Left cardiac atrium (tissue), 4 donors: ENCODE results near the gene PLTP. TPM values are rescaled to one million over a fixed set of nuclear protein-coding genes. Genes with fewer than 3 reads are reported as not detected.
A peak's percentile ranks its signal among the peaks of the same experiment; 100 is the strongest.

ENCODE experiments used
- ATAC-seq, 2 donors: fragments of 200-7000 bp; cut with Tn5 transposase; one replicate each; pipeline ENCODE4 v1.9.1; 2020; ENCODE audit warnings: mild to moderate bottlenecking in 2 of 2, moderate library complexity in 2 of 2
- DNase-seq: peaks from one replicate; pipeline ENCODE4 v3.0.0-alpha.2; 2020
- intact Hi-C, 2 donors: fragments of 100-400 bp; cut with DNase I; formaldehyde crosslinking; loops; one replicate each; pipeline versions ENCODE4 v1.14.1 to v1.15.1; 2022 to 2023
- total RNA-seq, 2 donors: library from RNA; stranded (reverse); fragmentation: NEBNext Ultra II Directional; extraction: Animal tissue kit (Norgen Biotek cat#: 25700); gene quantifications; one replicate each; pipeline ENCODE4 v1.2.1, GENCODE V29; 2021
- donor health status: DM: no; HTN: yes; CAD: no.
- donor health status: DM: no; HTN: yes; CAD: no; lungs with severe emphysema.
- donor health status: DM: yes; HTN: yes; CAD: no.
- donor health status: Dilated cardiomyopathy.

The PLTP gene
- total RNA-seq, 2 donors from 2014 or later: 86.4 to 397 TPM

DNA sequence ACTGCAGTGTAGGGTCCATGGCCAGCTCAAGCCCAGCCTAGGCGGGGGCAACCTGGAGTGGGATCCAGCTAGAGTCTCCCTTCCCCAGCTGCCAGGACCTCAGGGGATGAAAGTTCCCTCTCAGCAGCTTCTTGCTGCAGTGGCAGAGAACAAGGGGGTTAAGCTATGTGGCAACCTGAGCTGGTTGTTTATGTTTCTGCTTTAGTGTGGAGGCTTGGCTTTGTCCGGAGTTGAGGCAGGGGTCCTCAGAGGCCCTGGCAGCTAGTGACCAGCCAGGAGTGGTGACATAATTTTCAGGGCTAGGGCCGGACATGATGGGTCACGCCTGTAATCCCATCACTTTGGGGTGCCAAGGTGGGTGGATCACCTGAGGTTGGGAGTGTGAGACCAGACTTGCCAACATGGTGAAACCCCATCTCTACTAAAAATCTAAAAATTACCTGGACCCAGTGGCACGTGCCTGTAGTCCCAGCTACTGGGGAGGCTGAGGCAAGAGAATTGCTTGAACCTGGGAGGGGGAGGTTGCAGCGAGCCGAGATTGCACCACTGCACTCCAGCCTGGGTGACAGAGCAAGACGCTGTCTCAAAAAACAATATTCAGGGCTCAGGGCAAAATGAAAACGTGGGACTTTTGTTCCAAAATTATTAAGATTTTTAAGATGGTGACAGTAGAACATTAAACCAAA, 14.0 kb upstream of the PLTP start:
- ATAC-seq: no peak
- intact Hi-C loops: no loop called here
- no peak for DNase-seq

DNA sequence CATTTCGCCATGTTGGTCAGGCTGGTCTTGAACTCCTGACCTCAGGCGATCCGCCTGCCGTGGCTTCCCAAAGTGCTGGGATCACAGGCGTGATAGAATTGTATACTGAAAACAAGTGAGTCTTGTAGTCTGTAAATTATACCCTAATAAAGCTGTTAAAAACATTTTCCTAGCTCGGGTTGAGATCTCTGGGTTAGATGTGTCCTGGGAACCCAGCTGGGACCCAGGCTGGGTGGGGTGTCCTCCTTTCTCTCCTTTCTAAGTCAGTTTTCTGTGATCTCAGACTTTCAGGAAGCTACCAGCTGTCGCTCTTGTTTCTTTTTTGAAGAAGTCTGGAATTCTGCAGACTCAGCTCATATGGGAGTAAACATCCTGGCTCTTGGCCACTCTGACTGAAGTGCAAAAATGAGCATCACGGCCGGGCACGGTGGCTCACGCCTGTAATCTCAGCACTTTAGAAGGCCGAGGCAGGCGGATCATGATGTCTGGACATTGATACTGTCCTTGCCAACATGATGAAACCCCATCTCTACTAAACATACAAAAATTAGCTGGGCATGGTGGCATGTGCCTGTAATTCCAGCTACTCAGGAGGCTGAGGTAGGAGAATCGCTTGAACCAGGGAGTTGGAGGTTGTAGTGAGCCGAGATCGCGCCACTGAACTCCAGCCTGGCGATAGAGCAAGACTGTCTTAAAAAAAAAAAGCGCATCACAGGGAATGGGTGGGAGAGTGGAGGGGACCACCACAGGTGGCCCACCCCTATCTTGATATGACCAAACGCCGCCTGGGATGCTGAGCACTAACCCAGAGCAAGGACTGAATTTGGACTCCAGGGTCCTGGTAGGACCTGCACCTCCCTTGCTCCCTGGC, 12.7 kb upstream of the PLTP start:
- DNase-seq: peak; percentile 63
- peak; percentile 58 to 65 for ATAC-seq
- intact Hi-C loops: no loop called here

- ATAC-seq (no peak), DNase-seq (no peak)
- intact Hi-C loops: no loop called here
These were observed 9.6 kb upstream of the PLTP start for GRCh38 chr20:45921337-45922189.

DNA sequence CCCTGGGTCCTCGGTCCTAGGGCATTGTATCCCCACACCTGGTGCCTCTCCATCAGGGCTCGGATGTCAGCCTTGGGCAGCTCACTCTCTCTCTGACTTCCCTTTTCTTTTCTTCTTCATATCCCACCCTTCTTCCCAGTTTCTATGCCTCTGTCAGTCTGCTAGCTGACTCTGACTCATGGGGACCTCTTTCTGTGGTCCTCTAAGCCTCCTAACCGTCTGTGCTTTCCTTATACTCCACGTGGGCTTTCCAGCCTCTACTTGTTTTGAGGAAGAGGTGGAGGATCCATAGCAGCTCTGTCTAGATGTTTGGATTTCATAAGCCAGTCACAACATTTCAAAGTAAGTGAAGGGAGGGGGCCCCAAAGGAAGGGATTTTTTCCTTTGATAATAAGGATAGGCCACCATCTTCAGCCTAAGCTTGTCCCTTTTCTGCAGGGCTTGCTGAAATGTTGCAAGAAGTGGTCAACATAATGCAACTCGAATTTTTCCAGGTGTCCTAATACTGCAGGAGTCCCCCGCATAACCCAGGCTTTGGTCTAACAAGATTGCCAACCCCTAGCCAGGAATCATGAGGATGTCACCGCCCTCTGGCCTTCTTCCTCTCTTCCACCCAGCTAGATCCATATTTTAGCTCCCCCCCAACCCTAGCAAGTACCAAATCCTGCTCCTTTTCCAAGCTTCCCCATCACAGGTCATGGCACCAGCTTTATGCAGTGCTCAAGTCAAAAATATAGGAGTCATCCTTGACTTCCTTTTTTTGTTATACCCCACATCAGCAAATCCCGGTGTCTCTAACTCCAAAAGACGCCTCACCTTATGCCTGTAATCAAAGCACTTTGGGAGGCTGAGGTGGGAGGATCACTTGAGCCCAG, 8.7 kb upstream of the PLTP start:
- DNase-seq (no peak), ATAC-seq (peak in 1 of 2 donors; percentile 2)
- intact Hi-C loops: no loop called here

DNA sequence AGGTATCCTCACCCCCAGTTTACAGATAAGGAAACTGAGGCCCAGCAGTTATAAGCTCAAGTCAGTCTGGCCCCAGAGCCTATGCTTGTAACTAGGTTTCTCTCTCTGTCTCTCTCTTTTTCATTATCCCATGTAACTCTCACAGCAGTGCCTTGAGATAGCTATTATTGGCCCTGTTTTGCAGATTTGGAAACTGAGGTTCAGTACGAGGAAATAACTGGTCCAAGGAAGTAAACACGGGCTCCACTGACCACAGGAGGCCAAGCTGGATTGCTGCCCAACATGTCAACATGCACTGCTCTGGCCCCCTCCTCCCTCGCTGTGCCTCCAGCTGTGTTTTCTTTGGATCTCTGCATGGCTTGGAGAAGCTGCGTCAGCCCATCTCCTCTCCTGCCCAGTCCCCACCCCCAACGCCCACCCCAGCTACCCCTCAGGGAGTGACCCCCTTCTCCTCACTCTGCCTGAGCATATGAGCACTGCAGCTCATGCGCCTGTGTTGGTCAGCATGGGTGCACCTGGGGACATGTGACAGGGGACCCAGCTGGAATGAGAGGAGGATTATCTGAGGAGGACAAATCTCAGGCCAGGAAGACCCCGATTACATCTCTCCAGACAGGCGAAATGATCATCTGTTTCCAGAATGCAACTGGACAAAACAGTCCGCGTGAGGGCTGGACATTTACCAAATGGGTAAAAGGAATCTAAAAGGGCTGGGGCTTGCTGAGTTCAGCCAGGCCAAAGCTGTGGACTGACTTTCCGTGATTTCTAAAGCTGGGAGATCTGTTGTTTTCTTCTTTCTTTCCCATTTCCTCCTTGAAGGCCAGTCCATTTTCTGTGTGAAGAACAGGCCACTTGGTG, 7.8 kb upstream of the PLTP start:
- intact Hi-C loops: no loop called here
- ATAC-seq (peak; percentile 73 to 81), DNase-seq (peak; percentile 83)

GRCh38 chr20:45918779-45919537, 7.0 kb upstream of the PLTP start:
- ATAC-seq (peak in 1 of 2 donors; percentile 2), DNase-seq (no peak)
- intact Hi-C loops: no loop called here

DNA sequence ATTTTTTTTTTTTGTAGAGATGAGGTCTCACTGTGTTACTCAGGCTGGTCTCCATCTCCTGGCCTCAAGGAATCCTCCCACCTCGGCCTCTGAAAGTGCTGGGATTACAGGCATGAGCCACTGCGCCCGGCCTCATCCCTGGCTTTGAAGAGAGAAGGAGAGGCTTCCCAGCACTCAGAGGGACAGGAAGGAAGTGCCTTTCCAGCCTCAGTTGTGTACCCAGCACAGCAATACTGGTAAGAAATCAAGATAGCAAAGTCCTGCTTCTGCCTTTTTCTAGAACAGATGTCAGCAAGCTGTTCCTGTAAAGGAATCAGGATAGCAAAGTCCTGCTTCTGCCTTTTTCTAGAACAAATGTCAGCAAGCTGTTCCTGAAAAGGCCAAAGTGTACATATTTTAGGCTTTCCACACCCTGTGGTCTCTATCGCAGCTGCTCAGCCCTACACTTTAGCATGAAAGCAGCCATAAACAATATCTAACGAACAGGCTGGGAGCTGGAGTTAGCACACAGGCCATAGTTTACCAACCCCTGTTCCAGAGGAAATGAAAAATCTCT, 6.3 kb upstream of the PLTP start:
- ATAC-seq (peak; percentile 13 to 33), DNase-seq (no peak)
- intact Hi-C loops: no loop called here

GRCh38 chr20:45917790-45918141, 5.8 kb upstream of the PLTP start:
- ATAC-seq: peak in 1 of 2 donors; percentile 46
- DNase-seq: no peak
- intact Hi-C loops: no loop called here

GRCh38 chr20:45913116-45913515, 1.2 kb upstream of the PLTP start:
- intact Hi-C loops: no loop called here
- ATAC-seq (no peak), DNase-seq (no peak)

- ATAC-seq (no peak), DNase-seq (no peak)
- intact Hi-C loops: no loop called here
These were observed 358 bp upstream of the PLTP start for GRCh38 chr20:45912344-45912682.

GRCh38 chr20:45910670-45911485, 1.1 kb downstream of the PLTP start:
- DNase-seq: peak; percentile 97
- ATAC-seq: peak; percentile 90 to 91
- intact Hi-C loops: no loop called here

DNA sequence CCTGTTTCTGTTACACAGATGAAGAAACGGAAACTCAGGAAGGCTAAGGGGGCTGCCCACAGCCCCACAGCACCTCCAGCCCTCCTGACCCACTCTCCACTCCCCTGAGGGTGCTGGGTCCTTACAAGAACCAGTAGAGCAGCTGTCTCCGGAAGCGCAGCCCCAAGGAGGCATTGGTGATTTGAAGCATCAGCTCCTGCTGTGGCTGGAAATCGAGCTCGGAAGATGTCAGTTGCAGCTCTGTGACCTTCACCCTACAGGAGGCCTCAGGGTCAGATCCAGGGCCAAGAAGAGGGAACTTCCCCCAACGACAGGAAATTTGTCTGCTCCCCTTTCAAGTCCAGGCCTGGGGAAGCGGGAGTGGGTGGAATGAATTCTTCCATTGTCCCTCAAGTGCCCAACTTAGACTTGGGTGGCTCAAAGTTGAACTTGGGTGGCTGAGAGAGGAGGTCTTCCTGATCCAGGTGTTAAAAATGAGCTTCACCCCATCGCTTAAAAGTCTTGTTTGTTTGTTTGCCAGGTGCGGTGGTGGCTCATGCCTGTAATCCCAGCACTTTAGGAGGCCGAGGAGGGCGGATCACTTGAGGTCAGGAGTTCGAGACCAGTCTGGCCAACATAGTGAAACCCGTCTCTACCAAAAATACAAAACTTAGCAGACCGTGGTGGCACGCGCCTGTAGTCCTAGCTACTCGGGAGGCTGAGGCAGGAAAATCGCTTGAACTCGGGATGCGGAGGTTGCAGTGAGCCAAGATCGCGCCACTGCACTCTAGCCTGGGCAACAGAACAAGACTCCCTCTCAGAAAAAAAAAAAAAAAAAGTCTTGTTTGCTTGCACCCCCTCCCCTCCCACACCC, 1.9 kb downstream of the PLTP start:
- ATAC-seq (no peak), DNase-seq (no peak)
- intact Hi-C loops: no loop called here

DNA sequence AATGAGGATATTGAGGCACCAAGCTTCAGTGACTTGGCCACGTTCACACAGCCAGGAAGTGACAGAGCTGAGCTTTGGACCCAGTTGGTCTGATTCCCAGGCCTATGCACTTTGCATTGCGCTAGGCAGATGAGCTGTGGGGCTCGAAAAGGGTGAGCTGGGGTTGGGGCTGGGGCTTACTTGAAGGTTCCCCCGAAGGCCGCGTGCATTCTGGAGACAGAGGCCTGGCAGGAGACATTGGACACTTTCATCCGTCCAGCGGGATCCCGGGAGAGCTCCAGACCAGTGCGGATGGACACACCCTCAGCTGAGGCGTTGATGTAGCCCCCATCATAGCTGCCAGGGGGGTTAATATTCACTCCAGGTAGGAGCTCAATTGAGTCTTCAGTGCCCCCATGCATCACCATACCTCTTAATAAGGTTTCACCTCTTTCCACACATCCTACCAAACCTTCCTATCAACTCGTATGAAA, 2.6 kb downstream of the PLTP start:
- ATAC-seq (no peak), DNase-seq (no peak)
- intact Hi-C loops: no loop called here

GRCh38 chr20:45908084-45908483, 3.9 kb downstream of the PLTP start:
- no peak for ATAC-seq
- DNase-seq: no peak
- intact Hi-C loops: no loop called here

DNA sequence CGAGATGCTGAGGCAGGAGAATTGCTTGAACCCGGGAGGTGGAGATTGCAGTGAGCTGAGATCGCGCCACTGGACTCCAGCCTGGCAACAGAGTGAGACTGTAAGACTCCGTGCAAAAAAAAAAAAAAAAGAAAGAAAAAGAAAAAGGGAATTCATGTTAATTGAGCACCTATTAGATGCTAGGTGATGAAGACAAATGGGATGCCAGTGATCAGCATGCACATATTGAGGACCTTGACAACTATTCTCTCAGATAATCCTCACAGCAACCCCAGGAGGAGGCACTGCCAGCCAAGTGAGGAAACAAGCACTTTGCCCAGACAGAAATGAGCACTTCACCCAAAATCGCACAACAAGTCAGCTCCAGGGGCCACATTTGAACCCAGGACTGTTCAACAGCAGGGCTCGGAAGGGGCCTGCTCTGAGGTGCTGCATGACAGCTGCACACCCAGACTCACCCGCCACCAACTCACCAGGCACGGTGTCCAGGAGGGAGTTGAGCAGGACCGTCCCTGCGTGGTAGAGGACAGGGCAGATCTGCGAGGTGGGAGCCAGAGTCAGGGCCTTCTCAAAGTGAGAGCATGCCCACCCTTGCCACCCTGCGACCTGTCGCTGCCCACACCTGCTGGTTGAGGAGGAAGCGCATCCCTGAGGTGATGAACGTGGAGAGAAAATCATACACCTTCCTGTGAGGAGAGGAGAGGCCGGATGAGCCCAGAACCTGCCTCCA, 4.6 kb downstream of the PLTP start:
- DNase-seq (no peak), ATAC-seq (no peak)
- intact Hi-C loops: no loop called here
